Epithelial cell of prostate (primary cell): ENCODE data around the gene ALKBH8.

Experiments
- DNase-seq: peaks from one replicate; pipeline ENCODE4 v3.0.0-alpha.2; 2011; ENCODE audit warnings: low read depth, low spot score
- H3K27ac ChIP-seq: fragments of 450-650 bp; 2 replicates; pipeline ENCODE4 v1.5.1; 2017; ENCODE audit warnings: mild to moderate bottlenecking

Gene ALKBH8, protein sequence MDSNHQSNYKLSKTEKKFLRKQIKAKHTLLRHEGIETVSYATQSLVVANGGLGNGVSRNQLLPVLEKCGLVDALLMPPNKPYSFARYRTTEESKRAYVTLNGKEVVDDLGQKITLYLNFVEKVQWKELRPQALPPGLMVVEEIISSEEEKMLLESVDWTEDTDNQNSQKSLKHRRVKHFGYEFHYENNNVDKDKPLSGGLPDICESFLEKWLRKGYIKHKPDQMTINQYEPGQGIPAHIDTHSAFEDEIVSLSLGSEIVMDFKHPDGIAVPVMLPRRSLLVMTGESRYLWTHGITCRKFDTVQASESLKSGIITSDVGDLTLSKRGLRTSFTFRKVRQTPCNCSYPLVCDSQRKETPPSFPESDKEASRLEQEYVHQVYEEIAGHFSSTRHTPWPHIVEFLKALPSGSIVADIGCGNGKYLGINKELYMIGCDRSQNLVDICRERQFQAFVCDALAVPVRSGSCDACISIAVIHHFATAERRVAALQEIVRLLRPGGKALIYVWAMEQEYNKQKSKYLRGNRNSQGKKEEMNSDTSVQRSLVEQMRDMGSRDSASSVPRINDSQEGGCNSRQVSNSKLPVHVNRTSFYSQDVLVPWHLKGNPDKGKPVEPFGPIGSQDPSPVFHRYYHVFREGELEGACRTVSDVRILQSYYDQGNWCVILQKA

GRCh38 chr11:107565219-107565937 is at the start of gene ALKBH8:
ALKBH8 (minus strand) TSS chr11:107565735; CDS start chr11:107560893, 4,842 bp downstream.
- no peak for DNase-seq
- H3K27ac ChIP-seq: peak within 1 kb of the TSS; percentile 80

GRCh38 chr11:107612445-107612844 is 46.9 kb upstream of the ALKBH8 start:
- H3K27ac ChIP-seq: no peak overlapping the region
- no peak for DNase-seq

- no peak for DNase-seq
- no peak overlapping the region for H3K27ac ChIP-seq
Observed at GRCh38 chr11:107609400-107610218, 44.1 kb upstream of the ALKBH8 start.

DNA sequence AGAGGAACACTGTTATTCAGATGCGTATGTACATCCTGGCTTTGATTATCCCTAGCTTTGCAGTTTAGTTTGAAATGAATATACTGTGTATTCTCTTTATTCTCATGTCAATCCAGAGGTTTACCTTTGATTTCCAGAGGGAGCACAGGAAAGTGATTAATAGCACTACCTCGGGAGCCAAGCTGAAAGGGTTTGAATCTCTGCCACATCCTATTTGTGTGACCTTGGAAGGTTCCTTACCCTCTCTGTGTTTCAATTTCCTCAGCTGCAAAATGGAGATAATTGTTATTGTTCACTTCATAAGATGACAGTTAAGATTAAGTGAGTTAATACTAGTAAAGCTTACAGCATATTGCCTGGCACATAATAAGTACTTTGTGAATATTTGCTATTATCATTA is 43.3 kb upstream of the ALKBH8 start:
- DNase-seq: no peak
- H3K27ac ChIP-seq: no peak overlapping the region

- DNase-seq: no peak
- no peak overlapping the region for H3K27ac ChIP-seq
Observed at GRCh38 chr11:107606141-107606540, 40.6 kb upstream of the ALKBH8 start.

DNA sequence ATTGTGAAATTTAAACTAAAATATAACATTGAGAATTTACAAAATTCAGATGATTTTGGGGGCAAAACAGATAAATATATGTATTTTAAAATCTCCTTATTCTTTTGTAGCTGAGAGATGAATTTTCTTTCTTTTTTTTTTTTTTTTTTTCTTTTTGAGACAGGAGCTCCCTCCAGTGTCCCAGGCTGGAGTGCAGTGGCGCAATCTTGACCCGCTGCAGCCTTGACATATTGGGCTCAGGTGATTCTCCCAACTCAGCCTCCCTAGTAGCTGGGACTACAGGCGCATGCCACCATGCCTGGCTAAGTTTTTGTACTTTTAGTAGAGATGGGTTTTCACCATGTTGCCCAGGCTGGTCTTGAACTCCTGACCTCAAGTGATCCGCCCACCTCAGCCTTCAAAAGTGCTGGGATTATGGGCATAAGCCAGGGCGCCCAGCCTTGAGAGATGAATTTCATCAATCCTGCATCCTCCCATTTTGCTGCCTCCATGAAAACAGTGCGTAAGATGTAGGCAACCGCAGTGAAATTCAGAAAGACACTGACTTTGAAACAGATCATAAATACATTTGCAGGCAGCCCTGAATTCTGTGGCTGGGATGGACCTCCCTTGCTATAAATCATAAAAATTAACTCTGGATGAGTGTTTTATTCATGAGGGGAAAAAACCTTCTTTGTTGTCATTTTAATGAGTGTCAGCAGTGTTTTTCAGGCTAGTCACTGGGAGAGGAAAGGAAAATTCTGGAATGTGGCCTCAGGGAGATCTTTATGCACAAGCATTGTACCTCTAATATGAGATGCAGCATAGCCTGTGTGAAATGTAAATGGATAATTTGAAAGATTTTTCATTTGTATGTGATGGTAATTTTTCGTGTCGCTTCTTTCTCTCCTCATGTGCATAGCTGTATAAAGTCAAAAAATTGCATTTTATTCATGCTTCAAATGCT is 39.8 kb upstream of the ALKBH8 start:
- no peak overlapping the region for H3K27ac ChIP-seq
- no peak for DNase-seq

DNA sequence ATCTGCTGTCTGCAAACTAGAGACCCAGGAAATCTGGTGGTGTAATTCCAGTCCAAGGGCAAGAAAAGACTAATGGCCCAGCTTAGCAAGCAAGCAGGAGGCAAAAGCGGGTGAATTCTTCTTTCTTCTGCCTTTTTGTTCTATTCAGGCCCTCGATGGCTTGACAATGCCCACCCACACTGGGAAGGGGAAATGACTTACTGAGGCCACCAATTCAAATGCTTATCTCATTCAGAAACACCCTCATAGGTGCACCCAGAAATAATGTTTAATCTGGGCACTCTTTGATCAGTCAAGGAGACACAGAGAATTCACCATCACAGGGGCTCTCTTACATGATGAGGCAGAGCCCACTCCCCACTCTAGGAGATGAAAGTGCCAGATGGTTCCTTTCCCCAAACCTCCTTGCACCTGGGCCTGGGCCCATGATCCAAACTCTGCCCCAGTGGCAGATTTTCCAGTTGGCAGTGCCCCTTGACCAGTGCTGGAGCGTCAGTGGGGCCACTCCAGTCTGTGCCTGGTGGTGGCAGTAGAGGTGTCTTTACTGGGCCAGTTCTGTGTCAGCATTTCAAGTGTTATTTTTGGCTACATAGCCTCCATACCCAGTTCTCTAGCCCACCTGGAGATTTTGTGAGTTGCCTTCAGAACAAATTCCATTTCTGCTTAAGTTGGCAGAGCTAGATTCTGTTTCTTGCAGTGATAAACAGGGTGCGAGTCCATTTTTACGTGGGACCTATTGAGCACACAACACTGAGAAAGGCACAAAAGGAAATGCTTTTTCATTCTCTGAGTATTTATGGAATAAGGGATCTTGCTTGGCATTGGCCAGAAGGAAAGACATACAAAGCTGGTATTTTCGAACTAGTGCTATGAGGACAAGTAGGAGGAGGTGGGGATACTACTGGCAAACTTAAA is 32.9 kb upstream of the ALKBH8 start:
- DNase-seq: no peak
- H3K27ac ChIP-seq: no peak overlapping the region

DNA sequence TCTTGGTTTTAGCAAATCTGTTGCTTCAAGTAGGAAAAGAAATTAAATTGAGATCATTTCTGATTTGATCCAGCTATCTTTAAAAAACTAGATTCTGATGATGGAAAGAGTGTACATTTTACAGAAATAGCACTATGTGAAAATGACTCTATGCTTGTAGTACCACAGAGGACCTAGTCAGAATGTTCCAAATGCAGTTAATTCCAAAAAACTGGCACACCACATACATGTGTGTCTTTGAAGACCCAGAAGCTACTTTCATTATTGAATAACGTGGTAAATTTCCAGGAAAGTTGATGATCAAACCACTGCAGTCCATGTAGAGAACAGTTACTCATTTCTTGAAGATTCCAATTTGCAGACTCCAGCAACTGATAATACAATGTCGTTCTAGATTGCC is 29.2 kb upstream of the ALKBH8 start:
- DNase-seq: no peak
- no peak overlapping the region for H3K27ac ChIP-seq

GRCh38 chr11:107593951-107594350 is 28.4 kb upstream of the ALKBH8 start:
- no peak for DNase-seq
- H3K27ac ChIP-seq: no peak overlapping the region

DNA sequence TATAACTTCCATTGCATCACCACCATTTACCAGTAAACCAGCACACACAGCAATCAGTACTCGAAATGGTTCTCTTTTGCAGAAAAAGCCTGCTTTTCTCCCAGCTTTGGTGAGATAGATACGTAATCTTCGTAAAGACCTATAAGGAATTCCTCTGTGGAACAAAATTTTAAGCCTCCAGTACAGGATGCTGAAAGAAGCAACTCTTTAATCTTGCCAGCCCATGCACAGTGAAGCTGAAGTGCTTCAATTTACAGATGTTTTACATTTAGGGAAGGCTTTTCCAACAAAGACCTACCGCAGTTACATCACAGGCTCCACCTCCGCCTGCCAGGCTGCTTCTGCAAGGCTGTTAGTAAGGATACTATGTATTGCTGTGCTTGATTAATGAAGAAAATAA is 27.3 kb upstream of the ALKBH8 start:
- no peak for DNase-seq
- no peak overlapping the region for H3K27ac ChIP-seq

DNA sequence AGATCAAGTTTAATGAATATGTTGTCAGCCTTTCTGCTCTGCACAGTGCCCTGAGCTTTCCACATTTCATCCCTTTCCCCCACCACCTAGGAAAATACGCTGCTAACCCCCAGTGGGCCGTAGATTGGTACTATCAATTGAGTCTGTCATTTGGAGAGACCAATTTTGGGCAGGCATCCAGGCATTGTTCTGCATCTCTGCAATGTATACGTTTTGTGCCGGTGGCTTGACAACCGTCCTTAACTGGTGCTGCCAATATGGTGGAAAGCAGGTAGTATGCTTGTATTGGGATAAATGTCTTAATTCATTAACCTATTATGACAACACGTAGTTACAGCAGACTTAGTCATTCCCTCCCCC is 26.7 kb upstream of the ALKBH8 start:
- no peak for DNase-seq

DNA sequence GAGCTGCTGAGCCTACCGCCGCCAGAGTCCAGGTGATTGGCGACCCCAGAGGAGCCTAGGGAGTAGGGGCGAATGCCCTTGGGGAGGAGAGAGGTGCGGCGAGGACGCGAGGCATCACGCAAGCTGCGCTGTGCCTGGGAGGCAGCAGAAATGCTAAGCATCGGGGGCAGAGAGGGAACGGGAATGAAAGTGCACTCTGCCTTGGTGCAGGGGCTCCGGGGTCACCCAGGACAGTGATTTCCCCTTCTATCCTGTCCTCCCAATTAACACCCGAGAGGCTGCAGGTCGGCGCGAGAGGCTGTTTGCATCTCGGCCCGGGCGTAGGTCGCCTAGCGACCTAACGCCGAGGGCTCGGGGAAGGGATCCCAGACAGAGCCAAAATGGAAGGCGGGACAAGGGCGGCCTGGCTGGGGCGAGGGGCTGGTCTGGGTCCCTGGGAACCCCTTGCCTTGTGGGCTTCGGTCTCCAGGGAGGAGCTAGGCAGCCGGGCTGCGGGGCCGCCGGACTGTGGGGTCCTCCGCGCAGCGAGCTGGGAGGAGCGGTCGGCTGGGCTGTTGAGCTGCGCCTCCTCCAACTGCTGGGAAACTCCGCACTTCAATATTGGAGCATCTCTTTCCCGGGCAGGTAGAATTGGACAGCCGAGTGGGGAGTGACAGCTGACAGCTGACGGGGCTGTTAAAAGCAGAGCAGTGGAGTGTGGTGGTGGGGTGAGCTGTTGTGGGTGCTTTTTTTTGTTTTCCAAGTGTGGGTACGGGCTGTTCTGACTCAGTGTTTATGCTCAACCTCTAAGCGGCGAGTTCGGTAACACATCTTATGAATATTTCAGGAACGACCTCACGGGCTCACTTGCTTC is 26.1 kb upstream of the ALKBH8 start:
- DNase-seq: no peak
- H3K27ac ChIP-seq: no peak overlapping the region

More for the DNA sequence above, 26.7 kb upstream of the ALKBH8 start:
- H3K27ac ChIP-seq: no peak overlapping the region

GRCh38 chr11:107590460-107591377 is 25.2 kb upstream of the ALKBH8 start, which contains the start of gene ELMOD1:
ELMOD1 (plus strand) TSS chr11:107591147; CDS start chr11:107618190, 27,043 bp downstream.
- no peak within 1 kb of the TSS for H3K27ac ChIP-seq
- DNase-seq: no peak

DNA sequence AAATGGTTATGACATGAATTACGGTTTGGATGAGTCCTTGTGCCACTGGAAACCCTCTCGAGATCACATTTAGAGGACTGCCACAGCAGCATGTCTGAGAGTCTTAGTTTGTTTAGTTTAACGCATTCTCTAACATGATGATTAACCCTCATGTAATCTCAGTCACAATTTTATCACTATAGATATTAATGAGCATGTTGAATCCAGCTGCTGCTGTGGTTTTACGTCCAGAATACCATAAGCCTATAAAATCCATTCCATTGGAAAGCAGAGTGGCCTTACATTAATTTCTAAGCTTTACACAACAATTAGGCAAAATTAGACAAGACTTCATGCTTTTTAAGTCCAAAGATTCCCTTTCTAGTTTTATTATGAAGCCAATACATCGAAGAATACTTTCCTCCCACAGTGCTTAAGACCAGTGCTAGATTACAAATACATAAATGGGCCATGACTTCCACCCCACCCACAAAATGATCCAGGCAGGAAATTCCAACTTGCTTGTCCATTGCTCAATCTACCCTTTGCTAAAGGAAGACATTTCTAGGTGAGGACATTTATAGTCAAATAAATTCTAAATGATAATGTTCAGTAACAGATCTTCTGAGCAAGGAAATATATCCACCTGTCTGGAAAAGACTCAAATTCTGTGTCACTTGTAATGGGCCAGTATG is 21.9 kb upstream of the ALKBH8 start:
- peak overlapping the region; percentile 49 for H3K27ac ChIP-seq
- DNase-seq: no peak

- peak overlapping the region; percentile 46 for H3K27ac ChIP-seq
- no peak for DNase-seq
Observed at GRCh38 chr11:107583629-107584195, 18.2 kb upstream of the ALKBH8 start.
